Nephron progenitor cell (in vitro differentiated cells): ENCODE data around the gene GNAZ.
A peak's percentile ranks its signal among the peaks of the same experiment; 100 is the strongest.
"Not testable (repeated sequence)": the region's sequence is repeated elsewhere in the genome, so short reads cannot be mapped to it uniquely, and the experiment has no call there.

Source experiments
- DNase-seq: peaks from one replicate; pipeline ENCODE4 v3.0.0; 2021
- H3K27ac Mint-ChIP-seq: 2 replicates; pipeline ENCODE4 v1.8.0; 2021; ENCODE audit warnings: mild to moderate bottlenecking, moderate library complexity, mixed read lengths
- H3K27me3 Mint-ChIP-seq: 2 replicates; pipeline ENCODE4 v1.8.0; 2021; ENCODE audit warnings: mild to moderate bottlenecking, low read depth, mixed read lengths; ENCODE audit not compliant: poor library complexity
- H3K36me3 Mint-ChIP-seq: 2 replicates; pipeline ENCODE4 v1.8.0; 2021; ENCODE audit warnings: low read depth, mixed read lengths
- H3K4me1 Mint-ChIP-seq: 2 replicates; pipeline ENCODE4 v1.8.0; 2021; ENCODE audit warnings: mixed read lengths
- H3K4me3 Mint-ChIP-seq: 2 replicates; pipeline ENCODE4 v1.8.0; 2021; ENCODE audit warnings: mild to moderate bottlenecking, moderate library complexity, mixed read lengths
- H3K9me3 Mint-ChIP-seq: 2 replicates; pipeline ENCODE4 v1.8.0; 2021; ENCODE audit warnings: mild to moderate bottlenecking, moderate library complexity, mixed read lengths
- TF ChIP-seq, protein P1 (sequence below): fragments of 200-600 bp; sonication (generic); IDR thresholded peaks from 2 replicates; pipeline ENCODE4 v1.5.0; 2021; ENCODE audit warnings: antibody characterized with exemption

The GNAZ gene

DNA sequence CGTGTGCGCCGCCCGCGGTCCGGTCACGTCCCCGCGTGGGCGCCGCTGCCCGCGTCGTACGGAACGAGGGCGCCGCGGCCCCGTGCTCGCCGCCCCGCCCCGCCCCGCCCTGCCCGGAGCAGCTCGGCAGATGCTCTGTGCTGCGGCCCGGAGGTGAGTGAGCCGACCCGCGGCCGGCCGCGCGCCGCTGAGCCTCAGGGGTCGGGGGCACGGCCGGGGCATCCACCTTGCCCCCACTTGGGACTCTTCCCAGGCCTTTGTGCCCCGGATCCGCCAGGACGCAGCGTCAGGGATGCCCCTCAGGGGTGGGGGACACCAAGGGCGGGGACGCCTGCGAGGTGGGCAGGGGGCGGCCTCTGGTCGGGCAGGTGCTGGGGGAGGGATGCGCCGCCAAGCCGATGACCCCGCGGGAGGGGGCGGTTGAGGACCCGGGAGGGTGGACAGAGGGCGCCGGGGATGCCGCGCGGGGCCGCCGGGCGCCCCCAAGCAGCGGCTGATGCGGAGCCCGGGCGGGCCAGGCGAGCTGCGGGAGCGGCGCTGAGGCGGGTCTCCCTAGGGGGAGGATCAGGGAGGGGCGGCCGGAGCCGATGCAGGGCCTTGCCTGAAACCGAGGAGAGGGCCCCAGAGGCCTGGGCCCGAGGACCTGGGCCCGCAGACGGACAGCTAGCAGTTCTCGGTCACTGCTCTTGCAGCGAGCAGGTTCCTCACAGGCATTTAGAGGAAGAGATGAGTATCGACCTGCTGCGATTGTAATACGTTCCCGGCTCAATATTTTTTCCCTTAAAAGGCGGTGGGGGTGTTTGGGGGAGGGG is at the start of gene GNAZ:
GNAZ (plus strand) TSS at position 102 of the 812 bp plus-strand sequence. CDS start 25,177 bp downstream, outside the sequence.
- TF ChIP-seq, protein P1, sequence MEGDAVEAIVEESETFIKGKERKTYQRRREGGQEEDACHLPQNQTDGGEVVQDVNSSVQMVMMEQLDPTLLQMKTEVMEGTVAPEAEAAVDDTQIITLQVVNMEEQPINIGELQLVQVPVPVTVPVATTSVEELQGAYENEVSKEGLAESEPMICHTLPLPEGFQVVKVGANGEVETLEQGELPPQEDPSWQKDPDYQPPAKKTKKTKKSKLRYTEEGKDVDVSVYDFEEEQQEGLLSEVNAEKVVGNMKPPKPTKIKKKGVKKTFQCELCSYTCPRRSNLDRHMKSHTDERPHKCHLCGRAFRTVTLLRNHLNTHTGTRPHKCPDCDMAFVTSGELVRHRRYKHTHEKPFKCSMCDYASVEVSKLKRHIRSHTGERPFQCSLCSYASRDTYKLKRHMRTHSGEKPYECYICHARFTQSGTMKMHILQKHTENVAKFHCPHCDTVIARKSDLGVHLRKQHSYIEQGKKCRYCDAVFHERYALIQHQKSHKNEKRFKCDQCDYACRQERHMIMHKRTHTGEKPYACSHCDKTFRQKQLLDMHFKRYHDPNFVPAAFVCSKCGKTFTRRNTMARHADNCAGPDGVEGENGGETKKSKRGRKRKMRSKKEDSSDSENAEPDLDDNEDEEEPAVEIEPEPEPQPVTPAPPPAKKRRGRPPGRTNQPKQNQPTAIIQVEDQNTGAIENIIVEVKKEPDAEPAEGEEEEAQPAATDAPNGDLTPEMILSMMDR = no peak
- H3K9me3 Mint-ChIP-seq = no peaks in the 10 kb centered on the region
- no peak within 1 kb of the TSS for H3K27ac Mint-ChIP-seq
- peaks cover 63% of the 10 kb centered on the region for H3K27me3 Mint-ChIP-seq
- DNase-seq = peak; percentile 67
- H3K4me3 Mint-ChIP-seq = peak within 1 kb of the TSS; percentile 86
- H3K36me3 Mint-ChIP-seq = no peaks in the 10 kb centered on the region
- peaks cover 18% of the 10 kb centered on the region for H3K4me1 Mint-ChIP-seq

DNA sequence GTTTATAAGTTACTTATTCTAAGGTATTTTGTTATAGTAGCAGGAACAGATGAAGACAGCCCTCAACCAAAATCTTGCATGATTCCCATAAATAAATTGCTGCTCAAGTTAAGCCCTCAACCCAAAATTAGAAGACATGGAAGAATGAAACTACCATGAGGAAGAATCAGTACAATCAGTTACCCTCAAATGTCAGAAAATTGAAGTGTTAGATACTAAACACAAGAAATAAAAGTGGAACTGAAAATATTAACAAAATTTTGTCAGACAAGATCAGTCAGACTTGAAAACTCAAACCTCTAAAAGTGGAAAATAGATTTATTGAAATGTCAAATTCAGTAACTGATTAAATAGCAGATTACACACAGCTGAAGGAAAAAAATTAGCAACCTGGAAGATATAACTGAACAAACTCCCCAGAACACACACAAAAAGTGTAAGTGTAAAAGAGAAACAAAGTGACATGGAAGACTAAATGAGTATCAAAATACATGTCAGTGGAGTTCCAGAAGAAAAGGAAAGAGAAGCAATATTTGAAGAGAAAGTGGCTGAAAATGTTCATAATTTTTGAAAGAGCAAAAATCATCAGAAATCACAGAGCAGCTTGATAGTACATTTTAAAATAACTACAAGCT is 49.5 kb upstream of the GNAZ start:
- Mint-ChIP-seq H3K27ac (no peak overlapping the region), H3K4me1 (no peaks in the 10 kb centered on the region), H3K36me3 (no peaks in the 10 kb centered on the region), H3K27me3 (peaks cover 25% of the 10 kb centered on the region), H3K4me3 (no peak overlapping the region), H3K9me3 (peaks cover 14% of the 10 kb centered on the region)
- DNase-seq = no peak
- TF ChIP-seq, protein P1 = no peak

DNA sequence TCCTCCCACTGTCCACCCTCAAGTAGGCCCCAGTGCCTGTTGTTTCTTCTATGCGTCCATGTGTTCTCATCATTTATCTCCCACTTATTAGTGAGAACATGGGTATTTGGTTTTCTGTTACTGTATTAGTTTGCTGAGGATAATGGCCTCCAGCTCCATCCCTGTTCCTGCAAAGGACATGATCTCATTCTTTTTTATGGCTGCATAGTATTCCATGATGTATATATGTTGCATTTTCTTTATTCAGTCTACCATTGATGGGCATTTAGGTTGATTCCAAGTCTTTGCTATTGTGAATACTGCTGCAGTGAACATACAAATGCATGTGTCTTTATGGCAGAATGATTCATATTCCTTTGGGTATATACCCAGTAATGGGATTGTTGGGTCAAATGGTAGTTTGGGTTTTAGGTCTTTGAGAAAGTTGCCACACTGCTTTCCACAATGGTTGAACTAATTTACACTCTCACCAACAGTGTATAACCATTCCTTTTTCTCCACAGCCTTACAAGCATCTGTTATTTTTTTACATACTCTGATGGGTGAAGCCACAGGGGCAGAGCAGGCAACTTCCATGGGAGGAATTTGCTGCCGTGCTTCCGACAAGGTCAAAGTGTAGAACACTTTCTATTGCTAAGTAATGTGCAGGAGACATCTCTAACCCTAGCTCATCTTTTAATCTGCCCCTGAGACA is 48.5 kb upstream of the GNAZ start:
- H3K4me1 Mint-ChIP-seq, DNase-seq, H3K4me3 Mint-ChIP-seq, H3K36me3 Mint-ChIP-seq, H3K27ac Mint-ChIP-seq: not testable (repeated sequence)
- Mint-ChIP-seq H3K27me3 (peaks cover 16% of the 10 kb centered on the region), H3K9me3 (peaks cover 14% of the 10 kb centered on the region)

DNA sequence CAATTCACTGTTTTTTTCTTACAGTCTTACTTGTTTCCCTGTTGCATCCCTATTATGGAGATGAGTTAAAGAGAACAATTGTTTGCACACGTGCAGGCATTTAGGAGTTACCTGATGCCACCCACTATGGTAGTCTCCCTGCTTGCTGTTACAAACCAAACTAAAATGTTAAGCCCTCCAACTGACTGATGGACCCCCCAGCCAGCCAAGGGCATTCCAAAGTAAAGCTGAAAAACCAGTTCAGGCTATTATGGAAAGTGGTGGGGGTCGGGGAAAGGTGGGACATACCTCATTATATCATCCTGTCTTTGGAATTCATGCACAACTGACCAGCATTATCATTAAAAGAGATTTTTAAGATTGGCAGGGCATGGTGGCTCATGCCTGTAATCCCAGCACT is 47.0 kb upstream of the GNAZ start:
- TF ChIP-seq, protein P1 = no peak
- Mint-ChIP-seq H3K9me3 (peaks cover 14% of the 10 kb centered on the region), H3K27me3 (peaks cover 8% of the 10 kb centered on the region), H3K36me3 (no peaks in the 10 kb centered on the region), H3K4me1 (no peaks in the 10 kb centered on the region), H3K4me3 (no peak overlapping the region), H3K27ac (no peak overlapping the region)
- DNase-seq = no peak

DNA sequence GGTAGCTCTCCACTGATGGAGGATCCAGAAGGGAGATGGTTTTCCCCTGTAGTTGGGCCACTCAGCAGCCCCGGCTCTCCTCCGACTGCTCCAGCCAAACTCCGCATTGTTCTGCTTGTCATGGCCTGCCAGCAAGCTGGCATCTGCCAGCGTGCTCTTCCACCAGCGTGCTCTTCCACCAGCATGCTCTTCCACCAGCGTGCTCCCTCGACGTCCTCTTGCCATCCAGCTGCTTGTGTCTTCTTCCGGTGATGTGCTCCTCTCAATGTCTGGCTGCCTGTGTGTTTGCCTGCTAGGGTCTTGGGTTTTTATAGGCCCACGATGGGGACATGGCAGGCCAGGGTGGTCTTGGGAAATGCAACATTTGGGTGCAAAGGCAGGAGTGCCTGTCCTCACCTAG is 43.5 kb upstream of the GNAZ start:
- no peak for DNase-seq
- TF ChIP-seq, protein P1 = no peak
- Mint-ChIP-seq H3K36me3 (no peaks in the 10 kb centered on the region), H3K27me3 (peaks cover 13% of the 10 kb centered on the region), H3K4me1 (no peaks in the 10 kb centered on the region), H3K4me3 (no peak overlapping the region), H3K27ac (no peak overlapping the region), H3K9me3 (peaks cover 2% of the 10 kb centered on the region)

DNA sequence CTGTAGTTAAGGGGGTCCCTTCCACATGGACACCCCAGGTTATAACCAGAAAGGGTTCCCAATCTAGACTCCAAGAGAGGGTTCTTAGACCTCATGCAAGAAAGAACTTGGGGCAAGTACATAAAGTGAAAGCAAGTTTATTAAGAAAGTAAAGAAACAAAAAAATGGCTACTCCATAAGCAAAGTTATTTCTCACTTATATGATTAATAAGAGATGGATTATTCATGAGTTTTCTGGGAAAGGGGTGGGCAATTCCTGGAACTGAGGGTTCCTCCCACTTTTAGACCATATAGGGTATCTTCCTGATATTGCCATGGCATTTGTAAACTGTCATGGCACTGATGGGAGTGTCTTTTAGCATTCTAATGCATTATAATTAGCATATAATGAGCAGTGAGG is 42.5 kb upstream of the GNAZ start:
- not testable (repeated sequence) for DNase-seq, H3K36me3 Mint-ChIP-seq, H3K4me1 Mint-ChIP-seq, H3K9me3 Mint-ChIP-seq, H3K4me3 Mint-ChIP-seq, H3K27ac Mint-ChIP-seq
- H3K27me3 Mint-ChIP-seq = peaks cover 11% of the 10 kb centered on the region
